Stimulated activated CD4-positive, alpha-beta T cell treated with anti-CD3 and anti-CD28 coated beads, Interleukin-2, amount 100 ng/mL, for 24 hours (primary cell): ENCODE results near the gene CREBBP.

Experiments used
- DNase-seq, 2 donors: peaks; one replicate each; pipeline ENCODE4 v3.0.0-alpha.2; 2020

CREBBP gene

GRCh38 chr16:3792472-3793012 is 88.0 kb downstream of the CREBBP start:
- no peak for DNase-seq

GRCh38 chr16:3791701-3792100 is 88.8 kb downstream of the CREBBP start:
- DNase-seq, result no peak

GRCh38 chr16:3789375-3790099 is 91.0 kb downstream of the CREBBP start:
- DNase-seq, result no peak

GRCh38 chr16:3788711-3789374 is 91.7 kb downstream of the CREBBP start:
- DNase-seq, result no peak

GRCh38 chr16:3787924-3788661 is 92.4 kb downstream of the CREBBP start:
- no peak for DNase-seq

- DNase-seq, result no peak
Measured at GRCh38 chr16:3785413-3785812, 95.1 kb downstream of the CREBBP start.

- DNase-seq, result no peak
Measured at GRCh38 chr16:3783516-3783915, 97.0 kb downstream of the CREBBP start.

GRCh38 chr16:3782566-3782965 is 97.9 kb downstream of the CREBBP start:
- DNase-seq, result no peak

- DNase-seq, result no peak
Measured at GRCh38 chr16:3781421-3781820, 99.1 kb downstream of the CREBBP start.

GRCh38 chr16:3780570-3780969 is 99.9 kb downstream of the CREBBP start:
- DNase-seq, result no peak

GRCh38 chr16:3776316-3776715 is 104.2 kb downstream of the CREBBP start:
- DNase-seq, result no peak

- no peak for DNase-seq
Measured at GRCh38 chr16:3774819-3775218, 105.7 kb downstream of the CREBBP start.

- DNase-seq, result no peak
Measured at GRCh38 chr16:3774156-3774767, 106.3 kb downstream of the CREBBP start.

GRCh38 chr16:3773663-3774062 is 106.8 kb downstream of the CREBBP start:
- DNase-seq, result no peak

GRCh38 chr16:3771513-3771912 is 109.0 kb downstream of the CREBBP start:
- DNase-seq, result no peak

- DNase-seq, result no peak
Measured at GRCh38 chr16:3770530-3770929, 110.0 kb downstream of the CREBBP start.

GRCh38 chr16:3769942-3770341 is 110.6 kb downstream of the CREBBP start:
- DNase-seq, result no peak

- DNase-seq, result no peak
Measured at GRCh38 chr16:3769013-3769412, 111.5 kb downstream of the CREBBP start.

- DNase-seq, result no peak
Measured at GRCh38 chr16:3767333-3767986, 113.1 kb downstream of the CREBBP start.

GRCh38 chr16:3766177-3766576 is 114.3 kb downstream of the CREBBP start:
- no peak for DNase-seq

- no peak for DNase-seq
Measured at GRCh38 chr16:3764409-3764808, 116.1 kb downstream of the CREBBP start.

GRCh38 chr16:3762107-3762750 is 118.3 kb downstream of the CREBBP start:
- no peak for DNase-seq
